Esophagus (tissue), 2 donors: ENCODE data around the gene WWOX. TPM values are rescaled to one million over a fixed set of nuclear protein-coding genes. Genes with fewer than 3 reads are reported as not detected.

ENCODE experiments used
- polyA plus RNA-seq, 2 donors: library from polyadenylated mRNA; stranded (reverse); fragments of 200-250 nt; gene quantifications; one replicate each; pipeline ENCODE4 v1.2.3, GENCODE V29; 2013
- donor health status: healthy with polysubstance abuse.
- donor health status: Bipolar disorder and iron deficiency.

Gene WWOX
- polyA plus RNA-seq, 2 donors: 6.4 to 9.1 TPM

Other genes starting within 250 kb of the WWOX start
- gene CLEC3A, start 77.1 kb upstream of the WWOX start, polyA plus RNA-seq: under 1 TPM in 1 of 2 donors, not detected in 1; 0.04 TPM